Measurements from ENCODE around the gene CHD2.

Gene CHD2

GRCh38 chr15:92906563-92907081 is 6.5 kb downstream of the CHD2 start:
- H3K27me3 ChIP-seq, result no peaks in the 10 kb centered on the region
- H3K4me1 ChIP-seq, result peaks cover 6% of the 10 kb centered on the region
- TF ChIP-seq CTCF (IDR thresholded peaks at IDR 0.05; ENCODE audit: low read depth, low read length), result no peak
- H3K36me3 ChIP-seq, result peaks cover 31% of the 10 kb centered on the region
- no peak for DNase-seq
- no peak overlapping the region for H3K4me3 ChIP-seq (ENCODE audit: low read depth, low read length)
- H3K9me3 ChIP-seq, result no peaks in the 10 kb centered on the region

GRCh38 chr15:92907229-92907628 is 7.1 kb downstream of the CHD2 start:
- Histone ChIP-seq H3K4me1 (peaks cover 6% of the 10 kb centered on the region), H3K9me3 (no peaks in the 10 kb centered on the region), H3K4me3 (ENCODE audit: low read depth, low read length) (no peak overlapping the region), H3K27me3 (no peaks in the 10 kb centered on the region), H3K36me3 (peaks cover 28% of the 10 kb centered on the region)
- no peak for DNase-seq
- no peak for TF ChIP-seq CTCF (IDR thresholded peaks at IDR 0.05; ENCODE audit: low read depth, low read length)

GRCh38 chr15:92907896-92908712 is 8.0 kb downstream of the CHD2 start:
- Histone ChIP-seq H3K4me1 (peaks cover 6% of the 10 kb centered on the region), H3K9me3 (no peaks in the 10 kb centered on the region), H3K4me3 (ENCODE audit: low read depth, low read length) (no peak overlapping the region), H3K36me3 (peaks cover 33% of the 10 kb centered on the region), H3K27me3 (no peaks in the 10 kb centered on the region)
- DNase-seq, result no peak
- no peak for TF ChIP-seq CTCF (IDR thresholded peaks at IDR 0.05; ENCODE audit: low read depth, low read length)

GRCh38 chr15:92908713-92909057 is 8.6 kb downstream of the CHD2 start:
- no peak for DNase-seq
- Histone ChIP-seq H3K9me3 (no peaks in the 10 kb centered on the region), H3K36me3 (peaks cover 32% of the 10 kb centered on the region), H3K27me3 (no peaks in the 10 kb centered on the region), H3K4me1 (peaks cover 6% of the 10 kb centered on the region), H3K4me3 (ENCODE audit: low read depth, low read length) (no peak overlapping the region)
- TF ChIP-seq CTCF (IDR thresholded peaks at IDR 0.05; ENCODE audit: low read depth, low read length), result no peak

- no peak for DNase-seq
- H3K36me3 ChIP-seq, result peaks cover 36% of the 10 kb centered on the region
- no peaks in the 10 kb centered on the region for H3K27me3 ChIP-seq
- no peak overlapping the region for H3K4me3 ChIP-seq (ENCODE audit: low read depth, low read length)
- no peak for TF ChIP-seq CTCF (IDR thresholded peaks at IDR 0.05; ENCODE audit: low read depth, low read length)
- H3K4me1 ChIP-seq, result peaks cover 6% of the 10 kb centered on the region
- H3K9me3 ChIP-seq, result no peaks in the 10 kb centered on the region
Measured at GRCh38 chr15:92909136-92909781, 9.1 kb downstream of the CHD2 start.

GRCh38 chr15:92910451-92910850 is 10.3 kb downstream of the CHD2 start:
- TF ChIP-seq CTCF (IDR thresholded peaks at IDR 0.05; ENCODE audit: low read depth, low read length), result no peak
- H3K4me1 ChIP-seq, result peaks cover 6% of the 10 kb centered on the region

More at GRCh38 chr15:92910451-92910850, 10.3 kb downstream of the CHD2 start:
- DNase-seq, result no peak
- Histone ChIP-seq H3K27me3 (no peaks in the 10 kb centered on the region), H3K9me3 (no peaks in the 10 kb centered on the region), H3K36me3 (peaks cover 36% of the 10 kb centered on the region), H3K4me3 (ENCODE audit: low read depth, low read length) (no peak overlapping the region)

Data from BE2C (cell line).